Inflammatory macrophage (primary cell): Measurements from ENCODE around the gene GHITM.
"Not testable (repeated sequence)": the region's sequence is repeated elsewhere in the genome, so short reads cannot be mapped to it uniquely, and the experiment has no call there.

Experiments
- DNase-seq, 2 donors: peaks; one replicate each; pipeline ENCODE4 v3.0.0-alpha.2; 2020 to 2022

GHITM gene

DNA sequence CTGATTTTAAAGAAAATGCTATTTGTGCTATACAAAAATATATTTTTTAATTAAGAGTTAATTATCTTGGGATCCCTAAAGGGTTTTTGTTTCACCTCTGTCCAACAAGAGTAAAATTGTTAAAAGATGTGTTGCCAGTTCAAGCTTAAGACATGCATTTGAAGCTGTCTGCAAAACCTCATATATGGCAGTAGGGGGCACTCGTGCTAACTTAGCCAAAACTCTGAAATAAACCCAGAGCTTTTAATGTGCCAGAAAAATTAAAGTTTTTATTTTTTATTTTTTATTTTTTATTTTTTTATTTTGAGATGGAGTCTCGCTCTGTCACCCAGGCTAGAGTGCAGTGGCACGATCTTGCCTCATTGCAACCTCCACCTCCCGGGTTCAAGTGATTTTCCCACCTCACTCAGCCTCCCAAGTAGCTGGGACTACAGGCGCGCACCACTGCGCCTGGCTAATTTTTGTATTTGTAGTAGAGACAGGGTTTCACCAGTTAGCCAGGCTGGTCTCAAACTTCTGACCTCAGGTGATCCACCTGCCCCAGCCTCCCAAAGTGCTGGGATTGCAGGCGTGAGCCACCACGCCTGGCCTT, 8.8 kb downstream of the GHITM start:
- DNase-seq = peak; percentile 31 to 45

- DNase-seq = no peak
Observed at GRCh38 chr10:84149854-84150253, 10.5 kb downstream of the GHITM start.

- DNase-seq = no peak
Observed at GRCh38 chr10:84152769-84153168, 13.5 kb downstream of the GHITM start.

DNA sequence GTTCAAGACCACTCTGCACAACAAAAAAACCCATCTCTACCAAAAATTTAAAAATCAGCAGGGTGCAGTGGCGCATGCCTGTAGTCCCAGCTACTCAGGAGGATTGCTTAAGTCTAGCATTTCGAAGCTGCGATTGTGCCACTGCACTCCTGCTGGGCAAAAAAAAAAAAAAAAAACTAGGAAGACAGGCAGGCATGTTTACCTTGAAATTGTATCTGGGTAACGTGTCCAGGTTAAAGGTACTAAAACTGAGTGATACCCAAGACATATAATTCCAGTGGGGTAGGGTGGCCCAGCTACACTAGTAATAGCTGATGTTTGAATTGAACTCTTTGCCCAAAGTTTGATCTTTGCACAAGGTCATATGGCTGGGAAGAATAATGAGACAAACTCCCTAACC, 16.2 kb downstream of the GHITM start:
- DNase-seq = no peak

DNA sequence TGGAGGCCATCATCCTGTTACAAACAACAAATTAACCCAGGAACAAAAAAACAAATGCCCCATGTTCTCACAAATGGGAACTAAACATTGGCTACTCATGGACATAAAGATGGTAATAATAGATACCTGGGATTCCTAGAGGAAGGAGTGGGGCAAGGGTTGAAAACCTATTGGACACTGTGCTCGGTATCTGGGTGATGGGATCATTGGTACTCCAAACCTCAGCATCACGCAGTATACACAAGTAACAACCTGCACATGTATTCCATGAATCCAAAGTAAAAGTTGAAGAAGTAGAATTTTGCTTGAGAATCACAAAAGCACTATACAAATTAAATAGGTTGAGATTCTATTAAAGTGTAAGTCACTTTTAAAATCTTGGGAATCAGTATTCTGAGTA, 16.7 kb downstream of the GHITM start:
- DNase-seq = no peak

- peak; percentile 65 to 81 for DNase-seq
Observed at GRCh38 chr10:84156768-84157167, 17.5 kb downstream of the GHITM start.

- no peak for DNase-seq
Observed at GRCh38 chr10:84158061-84158460, 18.8 kb downstream of the GHITM start.

- DNase-seq = peak; percentile 11 to 27
Observed at GRCh38 chr10:84158550-84158949, 19.2 kb downstream of the GHITM start.

- no peak for DNase-seq
Observed at GRCh38 chr10:84159076-84159685, 19.9 kb downstream of the GHITM start.

DNA sequence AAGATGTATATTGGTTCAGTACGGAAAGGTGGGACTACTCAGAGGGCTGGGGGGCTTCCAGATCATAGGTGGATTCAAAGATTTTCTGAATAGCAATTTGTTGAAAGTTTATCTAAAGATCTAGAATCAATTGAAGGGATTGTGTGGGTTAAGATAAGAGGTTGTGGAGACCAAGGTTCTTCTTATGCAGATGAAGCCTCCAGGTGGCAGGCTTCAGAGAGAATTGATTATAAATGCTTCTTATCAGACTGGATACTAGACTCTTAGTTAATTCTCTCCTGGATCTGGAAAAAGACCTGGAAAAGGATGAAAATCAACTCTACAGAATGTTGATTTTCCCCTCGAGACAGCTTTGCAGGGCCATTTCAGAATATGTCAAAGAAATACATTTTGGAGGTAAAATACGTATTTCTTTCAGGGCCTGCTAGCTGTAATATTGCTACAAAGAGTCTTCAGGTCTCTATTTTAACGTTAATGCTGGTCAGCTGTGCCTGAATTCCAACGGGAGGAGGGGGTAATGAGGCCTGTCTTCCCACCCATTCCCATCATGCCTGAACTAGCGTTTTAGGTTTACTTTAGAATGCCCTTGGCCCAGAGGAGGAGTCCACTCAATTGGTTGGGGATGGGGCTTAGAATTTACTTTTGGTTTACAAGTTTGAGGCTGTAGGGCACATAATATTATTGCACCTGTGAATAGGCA, 21.5 kb downstream of the GHITM start:
- DNase-seq = no peak

- no peak for DNase-seq
Observed at GRCh38 chr10:84163996-84164395, 24.7 kb downstream of the GHITM start.

- no peak for DNase-seq
Observed at GRCh38 chr10:84164442-84164841, 25.1 kb downstream of the GHITM start.

GRCh38 chr10:84166620-84167288, 27.4 kb downstream of the GHITM start:
- no peak for DNase-seq

DNA sequence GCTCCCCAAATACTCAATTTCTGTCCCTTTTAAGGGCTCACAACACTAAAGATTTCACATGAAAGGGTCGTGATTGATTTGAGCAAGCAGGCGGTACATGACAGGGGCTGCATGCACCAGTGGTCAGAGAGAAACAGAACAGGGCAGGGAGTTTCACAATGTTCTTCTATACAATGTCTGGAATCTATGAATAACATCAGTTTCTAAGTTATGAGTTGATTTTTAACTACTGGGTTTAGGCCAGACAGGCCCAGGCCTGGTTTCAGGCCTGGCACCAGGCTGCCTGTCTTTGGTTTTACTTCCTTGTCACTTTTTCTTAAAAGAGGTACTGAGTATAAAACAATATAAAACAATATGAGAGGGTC, 28.0 kb downstream of the GHITM start:
- not testable (repeated sequence) for DNase-seq

GRCh38 chr10:84168382-84168781, 29.1 kb downstream of the GHITM start:
- not testable (repeated sequence) for DNase-seq

- not testable (repeated sequence) for DNase-seq
Observed at GRCh38 chr10:84171237-84171636, 31.9 kb downstream of the GHITM start.

- not testable (repeated sequence) for DNase-seq
Observed at GRCh38 chr10:84171700-84172466, 32.6 kb downstream of the GHITM start.

- no peak for DNase-seq
Observed at GRCh38 chr10:84172467-84173356, 33.4 kb downstream of the GHITM start.

DNA sequence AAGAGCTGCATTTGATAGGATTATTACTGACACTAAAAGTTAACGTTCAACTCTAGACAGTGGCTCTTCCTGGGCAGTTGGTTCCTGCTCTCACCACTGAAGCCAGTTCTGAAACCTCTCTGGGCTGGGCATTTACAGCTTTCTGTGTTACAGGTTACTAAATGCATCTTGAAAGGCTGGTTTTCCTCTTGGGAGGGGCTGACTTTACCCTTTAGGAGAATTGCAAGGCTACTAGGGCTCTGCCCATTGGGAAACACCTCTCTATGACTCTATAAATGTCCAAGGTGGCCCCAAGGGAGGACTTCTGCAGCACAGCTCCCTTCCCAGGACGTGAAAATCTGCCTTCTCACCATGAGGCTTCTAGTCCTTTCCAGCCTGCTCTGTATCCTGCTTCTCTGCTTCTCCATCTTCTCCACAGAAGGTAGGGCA, 34.2 kb downstream of the GHITM start, which contains the start of gene GPR15LG:
GPR15LG (plus strand) TSS at position 301 of the 429 bp plus-strand sequence; CDS start at position 352, 51 bp downstream.
- DNase-seq = no peak

- no peak for DNase-seq
Observed at GRCh38 chr10:84175436-84175835, 36.1 kb downstream of the GHITM start.

GRCh38 chr10:84176351-84176750, 37.0 kb downstream of the GHITM start:
- no peak for DNase-seq
